Activated CD4-positive, alpha-beta T cell treated with anti-CD3 and anti-CD28 coated beads, Interleukin-2, amount 50 U/mL, for 48 hours (primary cell): ENCODE measurements around the gene DLX5.

Experiments
- DNase-seq, 2 experiments: peaks; one replicate each; pipeline ENCODE4 v3.0.0-alpha.2; 2020

The DLX5 gene

GRCh38 chr7:97005183-97006054, 19.2 kb downstream of the DLX5 start, which contains the start of gene DLX6:
TSS of gene DLX6 (plus strand) at chr7:97005553. CDS start at chr7:97005978, 425 bp downstream.
- peak; percentile 43 to 57 for DNase-seq

DNA sequence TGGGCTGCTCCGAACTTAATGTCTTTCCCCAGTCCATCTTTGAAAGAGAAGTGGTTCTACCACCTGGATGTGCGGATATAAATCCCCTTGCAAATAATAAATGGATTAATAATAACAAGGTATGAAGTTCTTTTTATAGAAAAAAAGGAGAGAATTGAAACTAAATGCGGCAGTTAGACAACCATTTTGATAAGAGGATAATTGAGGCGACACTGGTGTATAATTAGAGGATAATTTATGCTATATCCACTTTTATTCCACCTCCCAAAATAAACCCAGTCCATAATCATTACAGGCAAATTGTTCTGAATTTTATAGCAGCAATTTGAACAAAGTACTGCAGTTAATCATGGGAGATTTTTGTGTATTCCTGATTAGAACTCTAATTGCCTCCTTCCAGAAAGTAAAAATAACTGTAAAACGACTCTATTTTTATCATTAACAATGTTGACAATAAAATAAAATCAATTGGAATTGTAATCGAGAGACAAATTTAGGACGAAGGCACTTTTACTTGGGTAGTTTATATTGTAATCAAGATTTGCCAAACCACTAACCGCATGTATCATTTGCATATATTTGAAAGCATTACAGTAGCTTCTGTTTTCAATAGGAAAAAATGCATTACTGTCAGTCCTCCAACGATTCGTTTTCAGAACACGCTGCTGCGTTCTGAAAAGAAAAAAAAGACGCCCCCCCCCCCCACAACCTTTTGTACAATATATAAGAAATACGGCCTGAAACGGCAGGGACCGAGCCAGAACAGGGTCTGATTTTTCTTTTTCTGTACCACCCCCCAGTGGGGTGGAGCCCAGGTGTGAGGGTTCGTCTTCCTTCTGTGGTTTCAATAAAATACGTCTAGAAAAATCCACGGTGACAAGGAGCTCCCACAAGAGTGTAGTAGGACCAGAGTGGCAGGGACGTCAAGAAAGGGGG, 20.1 kb downstream of the DLX5 start:
- no peak for DNase-seq

DNA sequence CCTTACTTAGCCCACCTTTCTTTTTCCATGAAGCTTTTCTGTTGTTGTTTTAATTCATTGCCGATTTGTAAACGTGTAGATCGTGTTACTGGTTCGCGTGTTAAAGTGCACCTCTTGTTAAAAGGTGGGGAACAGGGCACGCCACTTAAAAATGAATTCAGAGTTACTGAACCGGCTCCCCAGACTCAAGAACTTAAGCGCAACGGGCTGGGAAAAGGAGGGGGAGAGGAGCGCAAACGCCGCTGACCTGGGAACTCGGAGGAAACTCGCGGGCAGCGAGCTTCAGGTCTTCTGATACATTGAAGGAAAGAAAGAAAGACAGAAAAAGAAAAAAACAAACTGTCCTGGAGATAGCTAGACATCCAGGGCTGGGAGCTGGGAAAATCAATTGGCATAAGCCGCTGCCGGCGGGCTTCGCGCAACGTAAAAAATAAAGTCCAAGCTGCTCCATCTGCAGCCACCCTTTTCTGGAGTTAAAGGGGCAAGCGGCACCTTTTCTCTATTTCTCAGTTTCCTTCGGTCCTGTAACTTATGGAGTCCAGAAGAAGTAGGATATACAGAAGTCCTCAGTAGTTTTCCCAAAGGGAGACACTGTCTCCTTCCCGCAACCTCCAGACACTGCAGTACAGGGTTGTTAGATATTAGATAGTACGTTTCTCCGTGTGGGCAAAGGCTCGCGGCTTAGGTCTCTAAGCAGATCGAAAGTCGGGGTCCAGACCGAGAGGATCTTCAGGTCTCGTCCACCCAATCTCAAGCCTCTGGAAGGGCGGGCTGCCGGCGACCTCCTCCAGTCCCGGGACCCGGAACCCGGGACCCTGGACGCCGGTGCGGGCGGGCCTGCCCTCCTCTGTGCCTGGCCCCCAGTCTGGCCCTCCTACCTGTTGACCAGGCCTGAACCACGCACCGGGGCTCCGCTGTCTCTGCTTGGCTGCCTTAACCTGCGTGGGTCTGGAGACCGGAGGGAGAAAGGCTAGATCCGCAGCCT, 21.1 kb downstream of the DLX5 start:
- no peak for DNase-seq

DNA sequence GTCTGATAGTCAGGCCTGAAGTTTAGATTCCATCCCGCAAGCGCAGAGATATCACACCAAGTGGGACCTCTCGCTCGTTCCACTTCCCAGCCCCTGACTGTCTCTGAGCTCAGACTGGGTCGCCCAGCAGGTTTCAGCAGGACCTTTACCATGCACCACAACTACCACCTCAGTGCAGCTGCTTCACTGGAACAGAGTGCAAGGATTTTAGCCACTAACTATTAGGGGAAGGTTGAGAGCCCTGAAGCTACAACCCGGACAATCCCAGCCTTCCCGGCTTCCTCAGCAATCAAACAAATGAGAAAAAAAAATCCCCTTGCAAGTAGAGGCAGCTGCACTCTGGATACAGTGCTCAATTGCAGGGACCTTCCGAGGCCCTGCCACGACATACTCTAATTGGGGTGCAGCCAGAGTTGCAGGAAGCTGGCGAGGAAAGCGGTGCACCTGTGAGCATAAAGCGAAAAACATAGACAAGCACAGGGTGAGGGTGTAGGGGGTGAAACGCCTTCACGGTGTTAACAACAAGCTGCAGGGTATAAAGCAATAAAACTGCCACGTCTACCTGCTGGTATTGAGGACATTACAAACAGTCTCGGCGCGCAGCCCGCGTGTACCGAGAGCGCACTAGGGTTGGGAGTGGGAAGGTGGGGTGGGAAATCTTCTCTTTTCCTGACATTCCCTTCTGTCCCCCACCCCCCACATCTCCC, 21.9 kb downstream of the DLX5 start:
- DNase-seq = no peak

DNA sequence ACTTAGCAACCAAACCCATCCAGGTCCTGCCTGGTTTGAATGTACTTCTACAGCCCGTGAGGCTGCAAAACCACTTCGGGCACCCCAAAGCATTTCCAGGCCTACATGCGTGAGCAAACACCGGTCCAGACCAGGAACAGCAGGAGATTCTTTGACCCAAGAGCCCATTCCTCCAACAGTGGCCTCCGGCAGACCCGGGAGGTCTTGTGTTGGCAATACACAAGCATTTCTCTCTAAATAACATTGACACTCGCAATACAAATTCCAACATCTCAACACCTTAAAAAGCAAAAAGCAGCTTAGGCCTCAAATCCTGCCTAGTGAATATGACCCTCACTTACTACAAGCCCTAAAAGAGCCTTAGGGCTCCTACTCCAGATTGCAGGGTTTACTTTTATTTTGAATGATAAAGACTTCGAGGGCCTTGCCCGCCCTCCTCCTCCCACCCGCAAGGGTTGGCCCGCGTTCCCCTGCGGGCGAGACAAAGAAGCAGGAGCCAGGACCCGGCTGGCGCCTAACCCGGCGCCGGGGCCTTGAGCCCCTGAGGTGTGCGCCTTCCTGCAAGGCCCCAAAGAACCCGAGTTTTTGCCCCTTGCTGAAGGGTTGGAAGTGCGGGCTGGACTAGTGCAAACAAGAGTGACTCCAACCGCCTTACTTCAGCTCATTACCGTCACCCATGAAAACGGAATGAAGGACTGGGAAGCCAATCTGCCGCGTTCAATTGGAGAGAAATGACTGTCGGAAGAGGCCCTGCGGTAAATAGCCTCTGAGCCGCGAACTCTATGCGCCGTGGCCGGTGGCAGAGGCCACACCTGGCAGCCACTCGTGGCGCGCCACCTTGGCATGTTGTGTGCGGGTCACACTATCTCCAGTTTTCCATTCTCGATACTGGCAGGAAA, 22.7 kb downstream of the DLX5 start:
- DNase-seq = no peak

GRCh38 chr7:97001221-97001620, 23.4 kb downstream of the DLX5 start:
- no peak for DNase-seq

- no peak for DNase-seq
Observed at GRCh38 chr7:96998744-96999143, 25.9 kb downstream of the DLX5 start.

- no peak for DNase-seq
Observed at GRCh38 chr7:96998333-96998732, 26.3 kb downstream of the DLX5 start.

GRCh38 chr7:96997512-96998032, 27.1 kb downstream of the DLX5 start:
- DNase-seq = no peak

DNA sequence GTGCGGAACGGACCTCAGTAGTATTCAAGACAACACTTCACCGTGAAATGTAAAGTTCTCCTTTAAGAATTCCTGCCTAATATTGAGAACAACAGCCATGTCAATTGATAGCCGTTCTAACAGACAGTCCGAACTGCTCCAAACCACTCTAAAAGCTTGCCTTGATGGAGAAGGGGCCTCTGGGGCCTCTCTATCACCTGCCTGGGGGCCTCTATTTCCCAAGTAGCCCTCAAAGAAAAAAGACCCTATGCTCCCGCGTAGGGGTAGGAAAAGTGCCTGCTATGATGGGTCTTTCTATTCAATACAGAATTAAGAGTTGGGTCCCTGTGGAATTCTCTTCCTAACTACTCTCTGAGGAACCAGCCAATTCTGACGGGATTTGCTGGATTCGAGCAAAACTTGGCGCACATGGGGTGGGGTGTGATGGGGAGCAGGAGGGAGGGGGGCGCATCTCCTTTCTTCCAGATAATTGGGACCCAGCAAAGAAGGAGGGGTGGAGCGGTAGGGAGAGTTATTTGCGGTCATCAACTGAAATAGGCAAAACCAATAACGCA, 27.6 kb downstream of the DLX5 start:
- DNase-seq = no peak

GRCh38 chr7:96996111-96996957, 28.3 kb downstream of the DLX5 start:
- no peak for DNase-seq

DNA sequence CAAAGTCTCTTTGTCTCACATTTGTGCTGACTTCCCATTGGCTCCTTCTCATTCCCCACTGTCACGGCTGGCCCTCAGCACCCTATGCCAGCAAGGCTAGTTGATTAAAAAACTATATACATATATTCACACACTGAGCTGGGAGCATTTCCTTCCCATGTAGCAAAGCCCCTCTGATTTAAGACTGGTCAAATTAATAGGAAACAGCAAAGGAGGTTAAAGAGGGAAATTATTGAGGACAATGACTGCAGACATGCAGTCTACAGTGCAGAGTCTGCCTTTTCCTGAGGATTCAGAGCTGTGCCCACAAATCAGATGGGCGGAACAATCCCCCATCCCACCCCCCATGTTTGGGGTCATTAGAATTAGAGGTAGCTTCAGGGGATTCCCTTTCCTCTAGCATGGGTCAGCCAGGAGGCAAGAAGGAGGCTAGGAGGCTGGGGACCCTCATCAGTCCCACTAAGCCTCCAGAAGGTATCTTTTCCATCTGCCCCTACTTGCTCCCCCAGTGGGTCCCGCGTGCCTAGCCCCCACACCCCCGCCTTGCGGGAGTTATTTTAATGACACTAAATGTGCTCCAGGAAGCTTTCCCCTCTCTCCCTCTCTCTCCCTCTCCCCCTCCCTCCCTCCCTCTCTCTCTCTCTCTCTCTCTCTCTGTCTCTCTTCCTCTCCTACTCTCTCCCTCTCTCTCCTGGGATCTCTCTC, 29.1 kb downstream of the DLX5 start:
- no peak for DNase-seq

GRCh38 chr7:96993980-96994379, 30.7 kb downstream of the DLX5 start:
- DNase-seq = no peak

DNA sequence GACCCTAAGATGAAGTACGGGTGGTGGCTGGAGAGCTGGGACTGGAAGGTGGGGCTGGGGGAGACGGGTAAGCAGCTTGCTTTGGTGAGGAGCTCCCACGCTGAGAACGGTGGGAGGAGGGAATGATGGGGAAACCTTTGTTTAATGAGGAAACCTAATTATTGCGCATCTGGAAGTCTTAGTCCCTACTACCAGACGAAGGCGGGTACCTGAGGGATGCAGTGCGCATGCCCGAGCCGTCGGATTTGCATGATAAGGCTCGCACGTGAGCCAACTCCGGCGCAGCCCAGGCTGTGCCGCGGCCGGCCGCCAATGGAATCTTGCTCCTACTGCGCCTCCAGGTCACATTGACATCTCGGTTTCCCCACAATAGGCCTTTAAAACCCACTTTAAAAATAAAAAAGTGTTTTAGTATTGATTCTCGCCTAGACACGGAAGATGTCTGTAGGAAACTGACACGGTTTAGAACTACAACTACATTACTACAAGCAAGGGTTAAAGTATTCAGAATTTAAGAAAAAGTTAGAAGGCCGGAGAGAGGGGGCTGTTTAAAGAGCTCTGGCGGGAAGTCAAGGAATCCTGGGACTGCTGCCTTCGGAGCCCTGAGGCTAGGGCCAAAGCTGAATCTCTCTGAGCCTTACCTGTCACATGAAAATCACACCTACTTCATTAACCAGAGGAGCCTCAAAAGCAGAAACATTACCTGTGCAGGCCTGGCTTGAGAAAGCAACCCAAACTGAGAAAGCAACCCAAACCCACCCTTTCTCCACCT, 31.4 kb downstream of the DLX5 start:
- no peak for DNase-seq

DNA sequence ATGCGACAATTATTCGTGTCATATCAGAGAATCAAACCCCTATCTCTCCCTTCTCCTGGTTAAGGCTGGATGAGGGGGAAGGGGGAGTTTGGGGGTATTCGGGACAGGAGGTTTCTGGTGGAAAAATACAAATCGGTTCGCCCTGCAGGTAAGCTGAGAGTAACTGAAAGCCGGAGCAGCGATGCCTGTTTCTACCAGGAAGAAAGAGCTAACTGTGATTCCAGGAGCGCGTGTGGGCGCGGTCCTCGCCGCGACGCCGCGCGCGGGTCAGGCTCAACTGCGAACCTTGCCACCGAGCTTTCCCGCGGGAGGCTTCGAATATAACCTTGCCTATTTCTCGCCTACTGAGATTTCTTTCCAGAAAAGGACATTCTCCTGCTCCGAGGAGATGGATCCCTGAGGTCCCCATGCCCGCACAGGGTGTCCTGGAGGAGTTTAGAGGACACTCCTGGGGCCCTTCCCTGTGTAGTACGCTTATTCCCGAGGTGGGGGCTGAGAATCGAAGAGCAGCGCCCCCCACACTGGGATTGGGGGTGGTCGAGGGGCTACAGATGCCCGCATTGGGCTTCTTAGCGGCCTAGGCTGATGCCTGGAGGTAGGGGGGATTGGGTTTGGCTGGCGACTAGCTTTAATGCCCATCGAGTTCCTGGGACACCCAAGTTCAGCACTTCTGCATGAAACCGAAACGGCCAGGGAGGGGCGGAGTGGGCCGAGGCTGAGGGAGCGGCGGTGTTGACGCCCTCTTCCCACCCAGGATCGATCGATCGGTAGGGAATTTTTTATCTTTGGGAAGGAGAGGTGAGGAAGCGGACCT, 32.2 kb downstream of the DLX5 start:
- DNase-seq = no peak

- no peak for DNase-seq
Observed at GRCh38 chr7:96991546-96992191, 33.0 kb downstream of the DLX5 start.
